ENCODE measurements around the gene PTPRD. TPM values are rescaled to one million over a fixed set of nuclear protein-coding genes. Genes with fewer than 3 reads are reported as not detected.

The PTPRD gene
- total RNA-seq, 1 donor from 2014 or later, result 1.8 TPM

DNA sequence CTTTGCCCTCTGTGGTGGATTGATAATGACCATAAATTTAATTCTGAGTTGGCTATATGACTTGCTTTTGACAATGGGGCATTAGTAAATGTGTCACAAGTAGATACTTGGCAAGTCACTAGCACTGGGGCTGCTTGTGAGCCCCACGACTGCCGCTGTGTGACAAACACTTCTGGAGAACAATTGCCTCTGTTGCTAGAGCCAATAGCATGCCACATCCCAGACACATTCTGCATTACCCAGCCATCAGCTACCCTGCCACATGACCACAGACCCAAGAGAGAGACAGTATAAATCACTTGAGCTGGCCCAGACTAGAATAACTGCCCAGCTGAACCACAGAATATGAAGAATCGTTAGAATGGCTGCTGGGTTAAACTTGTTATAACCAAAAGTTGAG, 2060.1 kb downstream of the PTPRD start:
- DNase-seq (ENCODE audit: low read depth in 2 of 2), result no peak

DNA sequence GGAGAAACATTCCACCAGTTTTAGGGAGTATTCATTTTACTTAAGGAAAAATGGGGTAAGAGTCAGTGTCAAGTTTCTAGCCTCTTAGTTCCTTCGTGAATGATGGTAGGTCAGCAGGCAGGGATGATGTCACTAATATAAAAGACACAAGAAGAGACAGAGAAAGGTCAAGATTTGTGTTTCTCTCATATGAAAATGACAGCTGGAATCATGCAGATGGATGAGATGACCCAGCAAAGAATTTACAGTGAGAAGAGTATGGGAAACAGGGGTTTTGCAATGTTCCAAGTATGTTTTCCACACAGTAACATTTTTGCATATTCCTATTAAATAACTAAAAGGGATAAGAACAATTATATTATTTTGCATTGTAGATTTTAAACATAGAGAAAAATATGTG, 2063.6 kb downstream of the PTPRD start:
- no peak for DNase-seq (ENCODE audit: low read depth in 2 of 2)

DNA sequence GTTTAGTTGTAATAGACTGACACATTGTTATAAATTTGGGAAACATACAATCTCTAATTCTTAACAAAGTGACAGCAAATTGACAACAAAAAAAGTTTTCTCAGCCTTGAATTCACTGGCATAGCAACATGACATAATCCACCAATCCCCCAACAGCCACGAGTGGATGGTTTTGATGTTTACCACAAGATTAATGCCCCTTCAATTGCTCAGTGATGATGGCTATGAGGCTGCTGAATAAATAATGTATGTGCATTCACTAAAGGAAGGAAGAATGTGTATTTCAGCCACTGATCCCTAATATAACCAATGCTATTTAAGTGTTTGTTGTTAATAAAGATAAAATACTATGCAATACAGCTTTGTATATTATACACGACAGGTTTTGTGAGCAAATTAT, 2069.6 kb downstream of the PTPRD start:
- no peak for DNase-seq (ENCODE audit: low read depth in 2 of 2)

- no peak for DNase-seq (ENCODE audit: low read depth in 2 of 2)
These were observed 2070.3 kb downstream of the PTPRD start for GRCh38 chr9:8542537-8542936.

GRCh38 chr9:8539681-8540197, 2073.1 kb downstream of the PTPRD start:
- no peak for DNase-seq (ENCODE audit: low read depth in 2 of 2)

- DNase-seq (ENCODE audit: low read depth in 2 of 2), result no peak
These were observed 2076.0 kb downstream of the PTPRD start for GRCh38 chr9:8536845-8537244.

DNA sequence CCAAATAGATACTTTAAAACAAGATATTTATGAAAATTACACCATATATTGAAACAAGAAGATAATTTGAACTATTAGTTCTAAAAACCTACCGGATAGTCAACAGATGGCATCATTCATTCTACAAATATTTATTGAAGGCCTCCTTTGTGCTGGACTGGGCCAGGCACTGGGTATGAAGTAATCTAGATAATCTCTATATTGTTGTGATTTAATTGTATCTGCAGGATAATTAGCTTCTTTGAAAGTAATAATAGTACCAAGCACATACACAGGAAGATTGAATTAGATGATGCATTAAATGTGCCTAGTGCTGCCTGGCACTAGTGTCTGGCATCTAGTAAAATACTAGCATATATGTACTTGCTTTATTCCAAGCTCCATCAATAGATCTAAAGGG, 2078.0 kb downstream of the PTPRD start:
- no peak for DNase-seq (ENCODE audit: low read depth in 2 of 2)

- no peak for DNase-seq (ENCODE audit: low read depth in 2 of 2)
These were observed 2079.1 kb downstream of the PTPRD start for GRCh38 chr9:8533681-8534080.

GRCh38 chr9:8531826-8532415, 2080.9 kb downstream of the PTPRD start:
- DNase-seq (ENCODE audit: low read depth in 2 of 2), result no peak

DNA sequence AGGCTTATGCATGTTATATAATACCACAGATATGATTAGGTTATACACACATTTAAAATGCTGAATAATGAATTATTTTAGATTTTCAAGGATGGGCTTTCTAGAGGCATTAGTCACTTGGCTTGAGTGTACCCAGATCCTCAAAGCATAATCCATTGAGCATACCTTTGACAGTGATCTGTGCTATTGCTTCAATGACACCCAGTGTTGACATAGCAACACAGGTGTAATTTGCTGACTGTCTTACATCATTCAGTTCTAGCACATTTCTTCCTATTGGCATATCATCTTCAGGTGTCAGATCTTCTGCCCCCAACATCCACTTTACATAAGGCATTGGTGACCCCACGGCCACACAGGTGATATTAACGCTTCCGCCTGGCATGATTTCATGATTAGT, 2091.7 kb downstream of the PTPRD start:
- no peak for DNase-seq (ENCODE audit: low read depth in 2 of 2)

GRCh38 chr9:8515748-8516147, 2097.1 kb downstream of the PTPRD start:
- no peak for DNase-seq (ENCODE audit: low read depth in 2 of 2)

- no peak for DNase-seq (ENCODE audit: low read depth in 2 of 2)
These were observed 2098.0 kb downstream of the PTPRD start for GRCh38 chr9:8514760-8515159.

DNA sequence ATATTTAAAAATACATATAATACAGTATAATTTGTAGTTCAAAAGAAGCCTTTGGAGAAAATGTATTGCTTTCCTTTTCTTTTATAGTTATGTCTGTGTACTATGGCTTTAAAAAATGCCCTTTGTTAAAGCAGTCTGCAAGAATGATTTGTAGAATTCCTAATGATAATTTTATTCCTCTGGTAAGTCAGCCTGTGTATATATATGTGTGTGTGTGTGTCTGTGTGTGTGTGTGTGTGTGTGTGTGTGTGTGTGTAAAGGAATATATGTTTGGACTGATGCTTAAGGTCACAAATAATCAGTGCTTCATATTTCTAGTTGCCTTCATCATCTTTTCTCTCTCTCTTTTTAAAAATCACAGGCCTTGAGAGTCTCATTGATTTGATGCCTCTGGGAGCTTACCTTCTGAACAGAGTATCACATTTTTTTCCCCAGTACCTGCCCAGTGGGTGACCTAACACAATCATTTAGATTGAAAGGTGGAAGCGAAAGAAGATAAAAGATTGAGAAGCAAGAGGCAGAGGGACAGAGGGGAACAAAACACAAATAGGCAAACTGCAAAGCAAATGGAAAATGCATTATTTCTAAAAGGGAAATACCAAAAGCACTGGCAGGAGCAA, 2104.0 kb downstream of the PTPRD start:
- no peak for DNase-seq (ENCODE audit: low read depth in 2 of 2)

- no peak for DNase-seq (ENCODE audit: low read depth in 2 of 2)
These were observed 2118.2 kb downstream of the PTPRD start for GRCh38 chr9:8494571-8494970.

GRCh38 chr9:8492679-8493078, 2120.1 kb downstream of the PTPRD start:
- no peak for DNase-seq (ENCODE audit: low read depth in 2 of 2)

GRCh38 chr9:8492024-8492423, 2120.8 kb downstream of the PTPRD start:
- DNase-seq (ENCODE audit: low read depth in 2 of 2), result no peak

DNA sequence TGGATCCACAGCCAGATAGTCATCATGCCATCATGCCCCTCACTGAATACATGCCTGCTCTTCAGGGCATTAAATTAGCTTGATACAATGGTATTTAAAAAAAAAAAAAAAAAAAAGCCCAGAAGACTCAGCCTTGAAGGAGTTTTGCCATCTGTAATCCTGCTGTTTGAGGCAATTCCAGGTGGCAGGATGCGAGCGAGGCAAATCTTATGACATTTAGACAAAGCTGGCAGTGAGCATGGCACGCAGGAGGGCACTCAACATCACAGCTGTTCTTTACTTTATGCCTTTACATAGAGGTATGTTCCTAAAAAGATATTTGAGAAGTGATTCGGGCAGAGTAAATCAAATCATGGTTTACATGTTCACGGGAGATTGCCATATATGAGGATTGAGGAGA, 2121.2 kb downstream of the PTPRD start:
- DNase-seq (ENCODE audit: low read depth in 2 of 2), result no peak

DNA sequence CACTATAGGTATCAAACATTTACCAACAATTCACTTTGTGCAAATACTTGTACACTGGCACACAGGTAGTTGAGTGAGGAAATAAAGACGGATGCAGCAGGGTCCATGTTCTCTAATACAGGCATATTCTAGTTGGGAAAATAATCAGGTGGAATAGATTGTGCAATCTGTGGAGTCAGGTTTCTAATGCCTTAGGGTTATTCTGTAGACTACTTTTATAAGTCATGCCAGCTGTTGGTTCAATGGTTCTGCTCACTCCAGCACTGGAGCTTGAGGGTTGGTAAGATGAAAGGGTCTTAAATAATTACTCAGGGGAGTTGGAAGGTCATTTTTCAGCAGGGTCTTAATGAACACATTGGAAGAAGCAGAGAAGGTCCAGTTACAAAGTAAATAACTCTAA, 2123.0 kb downstream of the PTPRD start:
- no peak for DNase-seq (ENCODE audit: low read depth in 2 of 2)

DNA sequence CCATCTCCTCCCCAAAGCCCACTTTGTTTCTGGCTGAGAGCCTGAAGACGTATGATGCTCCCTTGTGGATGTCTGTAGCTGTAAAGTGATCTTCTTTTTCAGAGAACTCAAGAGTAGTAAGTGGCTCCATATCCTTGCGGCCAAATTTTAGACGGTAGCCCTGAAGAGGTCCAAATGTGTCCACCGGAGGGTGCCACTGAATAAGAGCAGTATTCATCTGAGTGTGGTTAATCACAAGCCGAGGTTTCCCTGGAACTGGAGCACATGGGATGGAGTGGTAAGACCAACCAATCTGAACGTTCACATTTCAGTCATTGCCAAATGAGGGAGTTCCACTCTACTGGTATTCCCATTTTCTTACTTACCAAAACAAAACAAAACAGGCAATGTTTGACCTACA, 2126.7 kb downstream of the PTPRD start:
- DNase-seq (ENCODE audit: low read depth in 2 of 2), result peak in 1 of 2 donors; percentile 25

DNA sequence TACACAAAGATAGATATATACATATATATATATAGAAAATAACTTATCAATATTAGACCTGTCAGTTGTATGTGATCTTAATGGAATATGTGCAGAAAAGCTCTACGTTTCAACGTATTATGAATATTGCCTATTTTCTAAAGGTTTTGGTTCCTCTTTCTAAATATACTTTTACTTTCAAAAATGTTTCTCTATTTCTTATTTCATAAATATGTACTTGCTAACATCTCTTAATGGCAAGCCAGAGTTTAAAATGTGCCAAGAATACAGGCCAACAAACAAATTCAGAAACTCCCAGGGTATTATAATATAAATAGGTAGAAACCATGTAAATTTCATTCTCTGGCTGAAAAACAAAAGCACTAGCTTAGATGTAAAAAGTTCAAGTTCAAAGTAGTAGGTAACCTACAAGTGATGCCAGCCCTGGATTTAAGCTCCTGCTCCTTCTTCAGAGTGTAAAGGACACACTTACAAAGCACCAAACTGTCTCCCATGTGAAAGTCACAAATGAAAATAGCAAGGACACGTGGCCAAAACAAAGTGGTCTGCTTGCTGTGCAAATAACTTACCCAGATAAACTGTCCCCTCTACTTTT, 2128.1 kb downstream of the PTPRD start:
- DNase-seq (ENCODE audit: low read depth in 2 of 2), result no peak

- no peak for DNase-seq (ENCODE audit: low read depth in 2 of 2)
These were observed 2135.4 kb downstream of the PTPRD start for GRCh38 chr9:8477450-8477849.

- no peak for DNase-seq (ENCODE audit: low read depth in 2 of 2)
These were observed 2137.9 kb downstream of the PTPRD start for GRCh38 chr9:8474937-8475336.

Measured in dermis microvascular lymphatic vessel endothelial cell (primary cell).